Parathyroid adenoma (tissue), 2 donors: ENCODE measurements around the gene SIGMAR1.

Experiments
- H2AFZ ChIP-seq: fragments of 300-600 bp; sonication (generic); one replicate; pipeline ENCODE4 v1.7.0; 2017; ENCODE audit warnings: antibody characterized with exemption, mild to moderate bottlenecking
- H3K27ac ChIP-seq: fragments of 300-600 bp; sonication (generic); one replicate; pipeline ENCODE4 v1.7.0; 2017
- H3K27me3 ChIP-seq: fragments of 300-600 bp; sonication (generic); one replicate; pipeline ENCODE4 v1.7.0; 2017; ENCODE audit warnings: low read length; ENCODE audit not compliant: control insufficient read depth, insufficient read depth
- H3K36me3 ChIP-seq: fragments of 300-600 bp; sonication (generic); one replicate; pipeline ENCODE4 v1.7.0; 2017; ENCODE audit warnings: low read length; ENCODE audit not compliant: control insufficient read depth, insufficient read depth
- H3K4me1 ChIP-seq: fragments of 300-600 bp; sonication (generic); one replicate; pipeline ENCODE4 v1.7.0; 2017; ENCODE audit warnings: control low read depth
- H3K4me2 ChIP-seq: fragments of 300-600 bp; sonication (generic); one replicate; pipeline ENCODE4 v1.7.0; 2017; ENCODE audit warnings: low read length
- H3K4me3 ChIP-seq: fragments of 300-600 bp; sonication (generic); one replicate; pipeline ENCODE4 v1.7.0; 2017; ENCODE audit warnings: low read depth, low read length
- H3K79me2 ChIP-seq: fragments of 300-600 bp; sonication (generic); one replicate; pipeline ENCODE4 v1.7.0; 2017; ENCODE audit warnings: control low read depth
- H3K9ac ChIP-seq: fragments of 300-600 bp; sonication (generic); one replicate; pipeline ENCODE4 v1.7.0; 2017; ENCODE audit warnings: mild to moderate bottlenecking
- H3K9me3 ChIP-seq: fragments of 300-600 bp; sonication (generic); one replicate; pipeline ENCODE4 v1.7.0; 2017; ENCODE audit warnings: low read length; ENCODE audit not compliant: control insufficient read depth
- CTCF ChIP-seq: fragments of 300-600 bp; sonication (generic); IDR thresholded peaks from one replicate; pipeline ENCODE4 v1.7.0; 2017; ENCODE audit warnings: antibody characterized with exemption, mild to moderate bottlenecking
- donor health status: primary hyperparathyroidism.

SIGMAR1 gene

GRCh38 chr9:34601937-34602573 lies 35.5 kb downstream of the SIGMAR1 start:
- Histone ChIP-seq H3K4me3 (no peak overlapping the region), H2AFZ (no peak overlapping the region), H3K27me3 (no peaks in the 10 kb centered on the region), H3K9me3 (no peaks in the 10 kb centered on the region), H3K9ac (no peak overlapping the region), H3K4me1 (peaks cover 2% of the 10 kb centered on the region), H3K79me2 (no peaks in the 10 kb centered on the region), H3K4me2 (no peak overlapping the region), H3K36me3 (no peaks in the 10 kb centered on the region), H3K27ac (no peak overlapping the region)
- no peak for TF ChIP-seq CTCF

GRCh38 chr9:34600908-34601307 lies 36.7 kb downstream of the SIGMAR1 start:
- Histone ChIP-seq H3K9me3 (no peaks in the 10 kb centered on the region), H3K27me3 (no peaks in the 10 kb centered on the region), H3K36me3 (no peaks in the 10 kb centered on the region), H3K4me2 (no peak overlapping the region), H3K9ac (no peak overlapping the region), H3K27ac (no peak overlapping the region), H3K4me1 (peaks cover 2% of the 10 kb centered on the region), H3K79me2 (no peaks in the 10 kb centered on the region), H3K4me3 (no peak overlapping the region), H2AFZ (no peak overlapping the region)
- TF ChIP-seq CTCF, result no peak

DNA sequence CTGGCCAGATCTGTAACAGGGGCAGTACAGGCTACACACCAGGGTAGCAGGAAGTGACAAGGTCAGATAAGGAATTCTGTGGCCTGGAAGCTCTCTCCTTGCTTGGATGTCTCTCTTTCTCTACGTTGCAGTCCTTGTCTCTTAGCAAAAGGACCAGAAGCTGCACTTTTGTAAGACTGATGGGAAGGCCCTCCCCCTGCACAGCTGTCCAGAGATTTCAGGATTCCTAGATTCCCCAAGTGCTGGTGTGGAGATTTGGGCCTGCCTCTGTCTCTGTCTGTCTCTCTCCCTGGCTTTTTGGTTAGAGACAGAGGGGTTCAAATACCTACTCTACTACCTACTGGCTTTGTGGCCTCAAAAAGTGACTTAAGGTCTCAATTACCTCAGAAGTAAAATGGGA lies 38.0 kb downstream of the SIGMAR1 start:
- H3K9ac ChIP-seq, result no peak overlapping the region
- no peak overlapping the region for H3K4me3 ChIP-seq

DNA sequence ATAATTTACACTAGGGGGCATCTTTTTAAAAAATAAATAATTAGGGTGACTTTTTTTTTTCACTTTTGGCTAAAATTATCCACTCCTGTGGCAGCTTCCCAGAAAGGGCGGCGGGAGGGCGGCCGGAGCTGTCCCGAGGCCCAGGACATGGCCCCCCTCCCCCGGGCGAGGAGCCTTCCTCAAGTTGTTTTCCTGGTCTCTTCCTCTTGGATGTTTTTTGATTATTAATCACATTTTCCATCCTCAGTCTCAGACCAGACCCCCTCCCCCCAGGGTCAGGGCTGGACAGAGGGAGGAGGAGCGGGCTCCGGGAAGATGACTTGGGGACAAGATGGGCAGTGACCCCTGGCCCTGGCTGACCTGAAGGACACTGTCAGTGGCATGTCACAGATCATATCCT lies 43.4 kb downstream of the SIGMAR1 start:
- Histone ChIP-seq H3K4me2 (no peak overlapping the region), H3K27ac (no peak overlapping the region), H2AFZ (no peak overlapping the region), H3K4me3 (no peak overlapping the region), H3K27me3 (peaks cover 2% of the 10 kb centered on the region), H3K4me1 (no peaks in the 10 kb centered on the region), H3K79me2 (no peaks in the 10 kb centered on the region), H3K9ac (no peak overlapping the region), H3K9me3 (no peaks in the 10 kb centered on the region), H3K36me3 (no peaks in the 10 kb centered on the region)
- no peak for TF ChIP-seq CTCF

More for the DNA sequence above, 38.0 kb downstream of the SIGMAR1 start:
- peaks cover 2% of the 10 kb centered on the region for H3K4me1 ChIP-seq
- H3K9me3 ChIP-seq, result no peaks in the 10 kb centered on the region
- H2AFZ ChIP-seq, result no peak overlapping the region
- H3K27me3 ChIP-seq, result no peaks in the 10 kb centered on the region
- no peak for TF ChIP-seq CTCF
- H3K4me2 ChIP-seq, result no peak overlapping the region
- no peaks in the 10 kb centered on the region for H3K36me3 ChIP-seq
- H3K79me2 ChIP-seq, result no peaks in the 10 kb centered on the region
- H3K27ac ChIP-seq, result no peak overlapping the region
